Stimulated activated CD4-positive, alpha-beta T cell treated with anti-CD3 and anti-CD28 coated beads, Interleukin-1b, Interleukin-23, amount 100 ng/mL, for 24 hours (primary cell): ENCODE results near the gene MED13L.
"Not testable (repeated sequence)": the region's sequence is repeated elsewhere in the genome, so short reads cannot be mapped to it uniquely, and the experiment has no call there.

Experiments
- DNase-seq, 4 experiments: peaks; one replicate each; pipeline ENCODE4 v3.0.0-alpha.2; 2020; ENCODE audit warnings: low read depth in 4 of 4, low spot score in 1 of 4

MED13L gene

GRCh38 chr12:116062698-116063097, 214.8 kb downstream of the MED13L start:
- DNase-seq: no peak

- no peak for DNase-seq
These were observed 216.7 kb downstream of the MED13L start for GRCh38 chr12:116060764-116061163.

GRCh38 chr12:116059904-116060303, 217.6 kb downstream of the MED13L start:
- DNase-seq: no peak

GRCh38 chr12:116058574-116058973, 218.9 kb downstream of the MED13L start:
- no peak for DNase-seq

- no peak for DNase-seq
These were observed 220.1 kb downstream of the MED13L start for GRCh38 chr12:116057356-116057755.

GRCh38 chr12:116055895-116056607, 221.4 kb downstream of the MED13L start:
- DNase-seq: no peak

GRCh38 chr12:116054280-116054679, 223.2 kb downstream of the MED13L start:
- no peak for DNase-seq

- DNase-seq: no peak
These were observed 223.9 kb downstream of the MED13L start for GRCh38 chr12:116053479-116054200.

GRCh38 chr12:116050275-116050674, 227.2 kb downstream of the MED13L start:
- no peak for DNase-seq

GRCh38 chr12:116048879-116049278, 228.6 kb downstream of the MED13L start:
- DNase-seq: no peak

- DNase-seq: no peak
These were observed 231.5 kb downstream of the MED13L start for GRCh38 chr12:116046039-116046438.

GRCh38 chr12:116045150-116045549, 232.3 kb downstream of the MED13L start:
- no peak for DNase-seq

GRCh38 chr12:116043659-116044535, 233.6 kb downstream of the MED13L start:
- DNase-seq: no peak

GRCh38 chr12:116040402-116040801, 237.1 kb downstream of the MED13L start:
- DNase-seq: no peak

GRCh38 chr12:116039081-116039480, 238.4 kb downstream of the MED13L start:
- no peak for DNase-seq

GRCh38 chr12:116037941-116038837, 239.3 kb downstream of the MED13L start:
- DNase-seq: no peak

GRCh38 chr12:116033765-116034164, 243.7 kb downstream of the MED13L start:
- no peak for DNase-seq

- DNase-seq: not testable (repeated sequence)
These were observed 245.9 kb downstream of the MED13L start for GRCh38 chr12:116031624-116032023.

- DNase-seq: no peak
These were observed 248.9 kb downstream of the MED13L start for GRCh38 chr12:116028619-116029018.

- no peak for DNase-seq
These were observed 250.0 kb downstream of the MED13L start for GRCh38 chr12:116027551-116027821.
